ENCODE measurements around the gene CNTN2. TPM values are rescaled to one million over a fixed set of nuclear protein-coding genes. Genes with fewer than 3 reads are reported as not detected.

Gene CNTN2
- total and polyA plus RNA-seq, 2 experiments from 2014 or later: 1.3 to 2.2 TPM

DNA sequence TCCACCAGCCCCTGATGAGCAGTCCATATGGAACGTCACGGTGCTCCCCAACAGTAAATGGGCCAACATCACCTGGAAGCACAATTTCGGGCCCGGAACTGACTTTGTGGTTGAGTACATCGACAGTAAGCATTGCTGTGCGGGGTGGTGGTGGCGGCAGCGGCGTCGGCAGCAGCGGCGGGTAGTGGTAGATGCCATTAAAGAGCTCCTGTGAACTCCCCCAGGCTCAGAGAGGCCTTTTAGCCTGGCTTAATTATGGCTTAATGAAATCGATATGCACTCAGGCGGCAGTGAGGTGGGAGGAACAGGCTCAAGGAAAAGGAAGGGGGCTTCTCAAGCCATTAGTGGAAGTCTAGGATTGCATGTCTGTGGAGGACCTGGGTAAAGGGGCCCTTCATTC, 41.9 kb upstream of the CNTN2 start:
- ATAC-seq: no peak
- no peak overlapping the region for H3K27ac Mint-ChIP-seq
- no peak overlapping the region for H3K4me3 Mint-ChIP-seq
- H2AFZ ChIP-seq: no peak overlapping the region
- no peaks in the 10 kb centered on the region for H3K36me3 Mint-ChIP-seq (ENCODE audit: low read depth)
- H4K20me1 ChIP-seq (replicated peaks; ENCODE audit: insufficient read depth): no peaks in the 10 kb centered on the region
- no peak for TF ChIP-seq ZNF331 (CRISPR knock-in tag; IDR thresholded peaks at IDR 0.05; ENCODE audit: low read depth)
- TF ChIP-seq CREB1 (CRISPR knock-in tag; IDR thresholded peaks at IDR 0.05; ENCODE audit: low read depth): no peak
- TF ChIP-seq NANOG (IDR thresholded peaks at IDR 0.05; ENCODE audit: borderline replicate concordance): no peak
- TF ChIP-seq ZNF114 (CRISPR knock-in tag; IDR thresholded peaks at IDR 0.05): no peak
- TF ChIP-seq EZH2phosphoT487 (IDR thresholded peaks at IDR 0.05; ENCODE audit: unreplicated experiment): no peak
- no peak for TF ChIP-seq POLR2AphosphoS5 (IDR thresholded peaks at IDR 0.05; ENCODE audit: low read depth)
- TF ChIP-seq, protein P1, sequence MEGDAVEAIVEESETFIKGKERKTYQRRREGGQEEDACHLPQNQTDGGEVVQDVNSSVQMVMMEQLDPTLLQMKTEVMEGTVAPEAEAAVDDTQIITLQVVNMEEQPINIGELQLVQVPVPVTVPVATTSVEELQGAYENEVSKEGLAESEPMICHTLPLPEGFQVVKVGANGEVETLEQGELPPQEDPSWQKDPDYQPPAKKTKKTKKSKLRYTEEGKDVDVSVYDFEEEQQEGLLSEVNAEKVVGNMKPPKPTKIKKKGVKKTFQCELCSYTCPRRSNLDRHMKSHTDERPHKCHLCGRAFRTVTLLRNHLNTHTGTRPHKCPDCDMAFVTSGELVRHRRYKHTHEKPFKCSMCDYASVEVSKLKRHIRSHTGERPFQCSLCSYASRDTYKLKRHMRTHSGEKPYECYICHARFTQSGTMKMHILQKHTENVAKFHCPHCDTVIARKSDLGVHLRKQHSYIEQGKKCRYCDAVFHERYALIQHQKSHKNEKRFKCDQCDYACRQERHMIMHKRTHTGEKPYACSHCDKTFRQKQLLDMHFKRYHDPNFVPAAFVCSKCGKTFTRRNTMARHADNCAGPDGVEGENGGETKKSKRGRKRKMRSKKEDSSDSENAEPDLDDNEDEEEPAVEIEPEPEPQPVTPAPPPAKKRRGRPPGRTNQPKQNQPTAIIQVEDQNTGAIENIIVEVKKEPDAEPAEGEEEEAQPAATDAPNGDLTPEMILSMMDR (conservative IDR thresholded peaks at IDR 0.05; ENCODE audit: low read depth in 2 of 2): no peak
- TF ChIP-seq STAT1 (IDR thresholded peaks at IDR 0.05; ENCODE audit: unreplicated experiment): no peak
- H3F3A ChIP-seq (replicated peaks; ENCODE audit: low read depth): no peaks in the 10 kb centered on the region
- peaks cover 10% of the 10 kb centered on the region for H3K27me3 Mint-ChIP-seq (ENCODE audit: insufficient read depth, low read depth, poor library complexity)
- no peaks in the 10 kb centered on the region for H3K36me3 ChIP-seq (ENCODE audit: insufficient read depth)
- DNase-seq (ENCODE audit: low spot score): no peak
- H3K9me3 Mint-ChIP-seq: no peaks in the 10 kb centered on the region
- H3K4me1 Mint-ChIP-seq: peaks cover 19% of the 10 kb centered on the region
- H3K9me2 ChIP-seq (ENCODE audit: insufficient read depth): no peaks in the 10 kb centered on the region
- no peak overlapping the region for H3K4me2 ChIP-seq
- H3K27me3 ChIP-seq (ENCODE audit: insufficient read depth): no peaks in the 10 kb centered on the region
- no peak overlapping the region for H3K27ac ChIP-seq (ENCODE audit: low read depth)
- H3K4me3 ChIP-seq: no peak overlapping the region
- H3K79me2 ChIP-seq (replicated peaks; ENCODE audit: insufficient read depth): no peaks in the 10 kb centered on the region
- peaks cover 10% of the 10 kb centered on the region for H3K4me1 ChIP-seq (ENCODE audit: insufficient read depth)

- Mint-ChIP-seq H3K27me3 (ENCODE audit: insufficient read depth, low read depth, poor library complexity) (peaks cover 11% of the 10 kb centered on the region), H3K4me1 (peaks cover 28% of the 10 kb centered on the region), H3K9me3 (no peaks in the 10 kb centered on the region), H3K4me3 (no peak overlapping the region), H3K36me3 (ENCODE audit: low read depth) (no peaks in the 10 kb centered on the region), H3K27ac (0 out of 2 replicates have a peak overlapping the region, but pooled peaks have one; percentile 26)
- H3K4me3 ChIP-seq: no peak overlapping the region
- peaks cover 10% of the 10 kb centered on the region for H3K4me1 ChIP-seq (ENCODE audit: insufficient read depth)
- no peaks in the 10 kb centered on the region for H4K20me1 ChIP-seq (replicated peaks; ENCODE audit: insufficient read depth)
- peak; percentile 54 for ATAC-seq
- H3K27ac ChIP-seq (ENCODE audit: low read depth): no peak overlapping the region
- H3K27me3 ChIP-seq (ENCODE audit: insufficient read depth): no peaks in the 10 kb centered on the region
- no peaks in the 10 kb centered on the region for H3K36me3 ChIP-seq (ENCODE audit: insufficient read depth)
- no peak overlapping the region for H2AFZ ChIP-seq
- no peaks in the 10 kb centered on the region for H3K79me2 ChIP-seq (replicated peaks; ENCODE audit: insufficient read depth)
- H3F3A ChIP-seq (replicated peaks; ENCODE audit: low read depth): no peaks in the 10 kb centered on the region
- no peaks in the 10 kb centered on the region for H3K9me2 ChIP-seq (ENCODE audit: insufficient read depth)
- peak; percentile 25 for DNase-seq (ENCODE audit: low spot score)
- H3K4me2 ChIP-seq: peak overlapping the region; percentile 26; the same call in 1 of the 2 replicates
- TF ChIP-seq ZNF331 (CRISPR knock-in tag; IDR thresholded peaks at IDR 0.05; ENCODE audit: low read depth) (no peak), ZNF114 (CRISPR knock-in tag; IDR thresholded peaks at IDR 0.05) (no peak), NANOG (IDR thresholded peaks at IDR 0.05; ENCODE audit: borderline replicate concordance) (no peak), POLR2AphosphoS5 (IDR thresholded peaks at IDR 0.05; ENCODE audit: low read depth) (no peak), STAT1 (IDR thresholded peaks at IDR 0.05; ENCODE audit: unreplicated experiment) (no peak)
- TF ChIP-seq, protein P2, sequence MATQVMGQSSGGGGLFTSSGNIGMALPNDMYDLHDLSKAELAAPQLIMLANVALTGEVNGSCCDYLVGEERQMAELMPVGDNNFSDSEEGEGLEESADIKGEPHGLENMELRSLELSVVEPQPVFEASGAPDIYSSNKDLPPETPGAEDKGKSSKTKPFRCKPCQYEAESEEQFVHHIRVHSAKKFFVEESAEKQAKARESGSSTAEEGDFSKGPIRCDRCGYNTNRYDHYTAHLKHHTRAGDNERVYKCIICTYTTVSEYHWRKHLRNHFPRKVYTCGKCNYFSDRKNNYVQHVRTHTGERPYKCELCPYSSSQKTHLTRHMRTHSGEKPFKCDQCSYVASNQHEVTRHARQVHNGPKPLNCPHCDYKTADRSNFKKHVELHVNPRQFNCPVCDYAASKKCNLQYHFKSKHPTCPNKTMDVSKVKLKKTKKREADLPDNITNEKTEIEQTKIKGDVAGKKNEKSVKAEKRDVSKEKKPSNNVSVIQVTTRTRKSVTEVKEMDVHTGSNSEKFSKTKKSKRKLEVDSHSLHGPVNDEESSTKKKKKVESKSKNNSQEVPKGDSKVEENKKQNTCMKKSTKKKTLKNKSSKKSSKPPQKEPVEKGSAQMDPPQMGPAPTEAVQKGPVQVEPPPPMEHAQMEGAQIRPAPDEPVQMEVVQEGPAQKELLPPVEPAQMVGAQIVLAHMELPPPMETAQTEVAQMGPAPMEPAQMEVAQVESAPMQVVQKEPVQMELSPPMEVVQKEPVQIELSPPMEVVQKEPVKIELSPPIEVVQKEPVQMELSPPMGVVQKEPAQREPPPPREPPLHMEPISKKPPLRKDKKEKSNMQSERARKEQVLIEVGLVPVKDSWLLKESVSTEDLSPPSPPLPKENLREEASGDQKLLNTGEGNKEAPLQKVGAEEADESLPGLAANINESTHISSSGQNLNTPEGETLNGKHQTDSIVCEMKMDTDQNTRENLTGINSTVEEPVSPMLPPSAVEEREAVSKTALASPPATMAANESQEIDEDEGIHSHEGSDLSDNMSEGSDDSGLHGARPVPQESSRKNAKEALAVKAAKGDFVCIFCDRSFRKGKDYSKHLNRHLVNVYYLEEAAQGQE (IDR thresholded peaks at IDR 0.05; ENCODE audit: unreplicated experiment): no peak
- TF ChIP-seq, protein P3, sequence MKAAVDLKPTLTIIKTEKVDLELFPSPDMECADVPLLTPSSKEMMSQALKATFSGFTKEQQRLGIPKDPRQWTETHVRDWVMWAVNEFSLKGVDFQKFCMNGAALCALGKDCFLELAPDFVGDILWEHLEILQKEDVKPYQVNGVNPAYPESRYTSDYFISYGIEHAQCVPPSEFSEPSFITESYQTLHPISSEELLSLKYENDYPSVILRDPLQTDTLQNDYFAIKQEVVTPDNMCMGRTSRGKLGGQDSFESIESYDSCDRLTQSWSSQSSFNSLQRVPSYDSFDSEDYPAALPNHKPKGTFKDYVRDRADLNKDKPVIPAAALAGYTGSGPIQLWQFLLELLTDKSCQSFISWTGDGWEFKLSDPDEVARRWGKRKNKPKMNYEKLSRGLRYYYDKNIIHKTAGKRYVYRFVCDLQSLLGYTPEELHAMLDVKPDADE (IDR thresholded peaks at IDR 0.05): no peak
Measured at GRCh38 chr1:205002705-205003104, 40.3 kb upstream of the CNTN2 start.

Measured in GM23338 (cell line).